Left ventricle myocardium inferior (tissue), 1 donor: Measurements from ENCODE around the gene ZDHHC9. TPM values are rescaled to one million over a fixed set of nuclear protein-coding genes. Genes with fewer than 3 reads are reported as not detected.

Source experiments
- DNase-seq: peaks from one replicate; pipeline ENCODE4 v3.0.0-alpha.2; 2020
- H3K27ac ChIP-seq: fragments of 200-600 bp; replicated peaks from 2 replicates; pipeline ENCODE4 v1.8.0; 2021
- H3K27me3 ChIP-seq: fragments of 200-600 bp; 2 replicates; pipeline ENCODE4 v1.8.0; 2021; ENCODE audit warnings: low read depth
- H3K36me3 ChIP-seq: fragments of 200-600 bp; 2 replicates; pipeline ENCODE4 v1.8.0; 2021
- H3K4me1 ChIP-seq: fragments of 200-600 bp; 2 replicates; pipeline ENCODE4 v1.8.0; 2021
- H3K4me3 ChIP-seq: fragments of 200-600 bp; 2 replicates; pipeline ENCODE4 v1.8.0; 2021; ENCODE audit warnings: mild to moderate bottlenecking, moderate library complexity
- H3K9me3 ChIP-seq: fragments of 200-600 bp; replicated peaks from 2 replicates; pipeline ENCODE4 v1.8.0; 2021
- intact Hi-C: fragments of 100-400 bp; cut with micrococcal nuclease; formaldehyde crosslinking; loops from one replicate; pipeline ENCODE4 v1.11.0; 2022
- total RNA-seq: library from RNA; stranded (reverse); fragmentation: NEBNext Ultra II Directional; extraction: Animal tissue kit (Norgen Biotek cat#: 25700); gene quantifications from one replicate; pipeline ENCODE4 v1.2.1, GENCODE V29; 2021
- TF ChIP-seq, protein P1 (sequence below): fragments of 200-600 bp; IDR thresholded peaks from 2 replicates; pipeline ENCODE4 v1.8.0; 2021; ENCODE audit warnings: antibody characterized with exemption, mild to moderate bottlenecking, borderline replicate concordance
- donor health status: DM: no; HTN: yes; CAD: no; lungs with severe emphysema.

Gene ZDHHC9
- total RNA-seq, 1 donor from 2014 or later, result 11.9 TPM

DNA sequence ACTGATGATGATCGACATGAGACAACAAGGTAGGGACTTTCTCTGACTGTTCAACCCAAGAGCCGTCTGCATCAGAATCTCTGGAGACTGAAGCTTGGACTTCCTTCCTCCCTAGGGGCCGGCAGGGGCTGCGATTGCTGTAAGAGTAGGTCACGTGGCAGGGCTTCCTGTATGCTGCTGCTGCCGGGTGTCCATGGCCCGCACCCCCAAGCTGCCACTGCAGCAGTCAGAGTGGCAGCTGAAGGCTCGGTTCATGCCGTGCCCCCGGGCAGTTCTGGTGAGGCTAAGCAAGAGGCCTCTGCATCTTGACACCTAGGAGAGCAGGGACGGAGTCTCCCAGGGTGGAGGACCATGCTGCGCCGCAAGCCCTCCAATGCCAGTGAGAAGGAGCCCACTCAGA is 63.9 kb downstream of the ZDHHC9 start, which contains the start of gene SASH3:
TSS of gene SASH3 (plus strand) at position 203 of the 400 bp plus-strand sequence. CDS start at position 352, 149 bp downstream.
- Histone ChIP-seq H3K27ac (no peak within 1 kb of the TSS), H3K4me1 (no peaks in the 10 kb centered on the region), H3K4me3 (peak within 1 kb of the TSS; percentile 30), H3K27me3 (no peaks in the 10 kb centered on the region), H3K9me3 (no peaks in the 10 kb centered on the region), H3K36me3 (no peaks in the 10 kb centered on the region)
- DNase-seq, result peak; percentile 39
- TF ChIP-seq, protein P1, sequence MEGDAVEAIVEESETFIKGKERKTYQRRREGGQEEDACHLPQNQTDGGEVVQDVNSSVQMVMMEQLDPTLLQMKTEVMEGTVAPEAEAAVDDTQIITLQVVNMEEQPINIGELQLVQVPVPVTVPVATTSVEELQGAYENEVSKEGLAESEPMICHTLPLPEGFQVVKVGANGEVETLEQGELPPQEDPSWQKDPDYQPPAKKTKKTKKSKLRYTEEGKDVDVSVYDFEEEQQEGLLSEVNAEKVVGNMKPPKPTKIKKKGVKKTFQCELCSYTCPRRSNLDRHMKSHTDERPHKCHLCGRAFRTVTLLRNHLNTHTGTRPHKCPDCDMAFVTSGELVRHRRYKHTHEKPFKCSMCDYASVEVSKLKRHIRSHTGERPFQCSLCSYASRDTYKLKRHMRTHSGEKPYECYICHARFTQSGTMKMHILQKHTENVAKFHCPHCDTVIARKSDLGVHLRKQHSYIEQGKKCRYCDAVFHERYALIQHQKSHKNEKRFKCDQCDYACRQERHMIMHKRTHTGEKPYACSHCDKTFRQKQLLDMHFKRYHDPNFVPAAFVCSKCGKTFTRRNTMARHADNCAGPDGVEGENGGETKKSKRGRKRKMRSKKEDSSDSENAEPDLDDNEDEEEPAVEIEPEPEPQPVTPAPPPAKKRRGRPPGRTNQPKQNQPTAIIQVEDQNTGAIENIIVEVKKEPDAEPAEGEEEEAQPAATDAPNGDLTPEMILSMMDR, result no peak
- intact Hi-C loops, result no loop called here

DNA sequence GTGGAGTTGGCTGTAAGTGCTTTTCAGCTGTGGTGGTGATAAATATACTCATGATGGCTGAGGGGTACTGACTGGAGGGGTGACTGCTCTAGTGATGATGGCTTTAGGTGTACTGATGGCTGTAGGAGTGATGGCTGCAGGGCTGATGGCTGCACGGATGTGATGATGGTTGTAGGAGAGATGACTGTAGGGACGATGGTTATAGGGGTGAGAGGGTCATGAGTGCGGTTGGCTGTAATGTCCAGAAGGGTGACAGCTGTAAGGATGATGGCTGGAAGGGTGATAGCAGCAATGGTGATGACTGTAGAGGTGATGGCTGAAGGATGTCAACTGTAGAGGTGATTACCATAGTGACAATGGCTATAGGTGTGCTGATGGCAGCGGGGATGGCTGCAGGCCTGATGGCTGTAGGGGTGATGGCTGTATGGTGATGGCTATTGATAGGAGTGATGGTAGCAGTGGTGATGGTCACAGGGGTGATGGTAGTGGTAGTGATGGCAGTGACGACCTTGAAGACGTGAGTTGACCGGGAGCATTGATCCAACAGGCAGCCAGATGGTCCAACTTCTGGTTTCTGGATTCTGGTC is 64.5 kb downstream of the ZDHHC9 start:
- H3K27me3 ChIP-seq, result no peaks in the 10 kb centered on the region
- DNase-seq, result no peak
- intact Hi-C loops, result no loop called here
- H3K4me3 ChIP-seq, result no peak overlapping the region
- H3K4me1 ChIP-seq, result no peaks in the 10 kb centered on the region
- TF ChIP-seq, protein P1, result no peak
- H3K36me3 ChIP-seq, result no peaks in the 10 kb centered on the region
- no peaks in the 10 kb centered on the region for H3K9me3 ChIP-seq
- no peak overlapping the region for H3K27ac ChIP-seq

DNA sequence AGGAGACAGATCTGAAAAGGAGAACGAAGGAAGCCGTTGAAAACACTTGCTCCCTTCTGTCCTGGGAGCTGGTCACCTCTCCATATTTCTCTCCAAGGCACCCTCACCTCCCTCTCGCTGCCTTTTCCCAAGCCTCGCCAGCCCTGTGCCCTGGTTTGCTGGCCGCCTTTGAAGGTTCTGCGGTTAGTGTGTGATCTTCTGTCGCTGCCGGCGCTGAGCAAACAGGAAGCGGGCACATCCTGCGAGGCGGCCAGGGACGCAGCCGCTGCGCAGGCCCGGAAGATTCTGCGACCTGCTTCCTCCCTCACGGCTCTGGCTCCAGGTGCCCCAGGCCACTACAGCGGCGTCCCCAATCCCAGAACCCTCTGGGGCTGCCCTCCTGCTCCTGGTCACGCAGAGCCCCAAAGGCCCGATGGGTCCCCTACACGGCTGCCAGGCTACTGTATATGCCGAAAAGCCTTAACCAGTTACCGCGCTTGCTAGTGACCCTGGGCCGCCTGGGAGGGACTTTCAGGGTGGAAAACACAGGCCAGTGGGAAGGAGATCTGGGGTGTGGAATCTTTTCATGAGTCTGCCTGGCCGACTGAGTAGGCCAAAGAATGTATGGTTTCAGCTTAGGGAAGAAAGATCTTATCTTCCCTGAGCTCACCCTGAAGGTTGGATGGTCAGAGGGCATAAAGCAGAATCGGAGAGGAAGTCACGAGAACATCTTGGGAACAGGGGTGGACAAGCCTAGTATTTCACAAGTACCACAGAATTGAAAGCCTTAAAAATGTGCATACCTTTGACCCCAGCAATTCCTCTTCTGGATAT is 66.3 kb downstream of the ZDHHC9 start:
- DNase-seq, result peak; percentile 31
- Histone ChIP-seq H3K27me3 (no peaks in the 10 kb centered on the region), H3K36me3 (no peaks in the 10 kb centered on the region), H3K4me3 (peak overlapping the region; percentile 29), H3K9me3 (no peaks in the 10 kb centered on the region), H3K4me1 (no peaks in the 10 kb centered on the region), H3K27ac (peak overlapping the region; percentile 56)
- TF ChIP-seq, protein P1, result no peak
- intact Hi-C loops, result no loop called here

DNA sequence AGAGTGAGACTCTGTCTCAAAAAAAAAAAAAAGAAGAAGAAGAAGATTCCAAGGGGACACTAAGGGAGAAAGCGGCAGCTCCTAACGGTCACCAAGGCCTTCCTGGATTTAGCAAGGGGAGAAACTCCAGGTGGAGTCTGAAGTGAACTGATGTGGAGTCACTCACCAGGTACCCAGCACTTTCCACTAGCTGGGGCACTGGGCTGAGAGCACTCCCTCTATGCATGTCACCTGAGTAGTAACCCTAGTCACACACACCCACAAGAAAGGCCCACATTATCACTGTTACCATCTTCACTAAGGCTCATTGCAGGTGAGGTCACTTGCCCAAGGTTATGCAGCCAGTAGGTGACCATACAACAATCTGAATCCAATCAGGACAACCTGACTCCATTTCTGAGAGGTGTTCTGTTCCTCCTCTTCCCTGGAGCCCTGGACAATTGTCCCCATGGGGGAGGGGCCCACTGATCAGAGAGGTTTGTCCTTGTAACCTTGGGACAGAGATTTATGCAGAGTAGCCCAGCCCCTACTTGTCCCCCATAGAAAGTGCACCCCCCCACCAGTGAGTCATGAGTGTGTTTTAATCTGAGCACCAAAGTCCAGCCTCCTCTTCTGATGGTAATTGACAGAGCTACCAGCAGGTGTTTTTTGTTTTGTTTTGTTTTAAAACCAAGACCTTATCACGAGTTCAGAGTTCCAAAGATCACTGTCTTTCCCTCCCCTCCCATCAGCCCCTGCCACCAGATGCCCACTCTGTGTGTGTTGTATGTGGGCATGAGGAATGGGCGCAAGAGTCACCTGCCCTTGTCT is 69.8 kb downstream of the ZDHHC9 start:
- no peaks in the 10 kb centered on the region for H3K9me3 ChIP-seq
- H3K27ac ChIP-seq, result no peak overlapping the region
- DNase-seq, result no peak
- intact Hi-C loops, result no loop called here
- H3K4me1 ChIP-seq, result no peaks in the 10 kb centered on the region
- no peaks in the 10 kb centered on the region for H3K27me3 ChIP-seq
- H3K36me3 ChIP-seq, result no peaks in the 10 kb centered on the region
- H3K4me3 ChIP-seq, result no peak overlapping the region
- TF ChIP-seq, protein P1, result no peak

DNA sequence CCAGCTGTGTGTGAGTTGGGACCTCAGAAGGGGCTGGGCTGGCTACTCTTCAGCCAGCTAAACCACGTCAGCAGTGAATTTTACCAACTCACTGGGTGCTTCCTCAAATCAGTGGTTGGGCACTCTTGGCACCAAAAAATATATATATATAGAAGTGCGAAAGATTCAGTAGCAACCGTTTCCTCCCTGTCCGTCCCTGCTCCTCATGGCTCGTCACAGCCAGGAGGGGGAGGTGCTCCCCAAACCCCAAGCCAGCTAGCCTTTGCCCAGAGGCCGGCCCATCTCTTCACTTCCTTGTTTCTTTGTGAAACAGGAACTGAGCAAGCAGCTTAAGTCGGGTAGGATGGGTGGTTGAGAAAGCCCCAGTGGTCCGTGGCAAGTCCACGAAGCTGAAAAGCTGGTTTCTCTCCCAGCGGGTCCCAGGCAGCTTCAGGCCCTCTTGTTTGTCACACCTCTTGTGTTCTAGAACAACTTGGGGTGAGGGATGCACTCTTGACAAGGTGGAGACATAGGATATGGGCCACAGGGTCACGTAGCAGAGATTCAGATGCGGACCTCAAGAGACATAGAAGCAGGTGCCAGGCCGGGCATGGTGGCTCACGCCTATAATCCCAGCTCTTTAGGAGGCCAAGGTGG is 70.8 kb downstream of the ZDHHC9 start:
- TF ChIP-seq, protein P1, result no peak
- no peak overlapping the region for H3K4me3 ChIP-seq
- peak; percentile 43 for DNase-seq
- no peaks in the 10 kb centered on the region for H3K36me3 ChIP-seq
- peak overlapping the region; percentile 30 for H3K27ac ChIP-seq
- no peaks in the 10 kb centered on the region for H3K4me1 ChIP-seq
- intact Hi-C loops, result no loop called here
- no peaks in the 10 kb centered on the region for H3K9me3 ChIP-seq
- H3K27me3 ChIP-seq, result no peaks in the 10 kb centered on the region
